Subcutaneous adipose tissue (tissue), 4 donors: ENCODE measurements around the gene CCL2. TPM values are rescaled to one million over a fixed set of nuclear protein-coding genes. Genes with fewer than 3 reads are reported as not detected.

Experiments used
- total RNA-seq, 4 donors: library from RNA; depleted of rRNA; stranded (reverse); fragments of >200 nt; gene quantifications; one replicate each; pipeline ENCODE4 v1.1.0, GENCODE V29; 2016
- TF ChIP-seq, protein P1 (sequence below): fragments of 450-650 bp; IDR thresholded peaks from one replicate; pipeline ENCODE4 v1.5.1; 2016; ENCODE audit warnings: low read depth, mild to moderate bottlenecking, control low read depth, antibody characterized with exemption, moderate library complexity

CCL2 gene
- total RNA-seq, 4 donors from 2014 or later: 7.9 to 24.3 (median 24.1) TPM; not detected in 1

GRCh38 chr17:34303606-34304005 lies 48.5 kb downstream of the CCL2 start:
- TF ChIP-seq, protein P1, sequence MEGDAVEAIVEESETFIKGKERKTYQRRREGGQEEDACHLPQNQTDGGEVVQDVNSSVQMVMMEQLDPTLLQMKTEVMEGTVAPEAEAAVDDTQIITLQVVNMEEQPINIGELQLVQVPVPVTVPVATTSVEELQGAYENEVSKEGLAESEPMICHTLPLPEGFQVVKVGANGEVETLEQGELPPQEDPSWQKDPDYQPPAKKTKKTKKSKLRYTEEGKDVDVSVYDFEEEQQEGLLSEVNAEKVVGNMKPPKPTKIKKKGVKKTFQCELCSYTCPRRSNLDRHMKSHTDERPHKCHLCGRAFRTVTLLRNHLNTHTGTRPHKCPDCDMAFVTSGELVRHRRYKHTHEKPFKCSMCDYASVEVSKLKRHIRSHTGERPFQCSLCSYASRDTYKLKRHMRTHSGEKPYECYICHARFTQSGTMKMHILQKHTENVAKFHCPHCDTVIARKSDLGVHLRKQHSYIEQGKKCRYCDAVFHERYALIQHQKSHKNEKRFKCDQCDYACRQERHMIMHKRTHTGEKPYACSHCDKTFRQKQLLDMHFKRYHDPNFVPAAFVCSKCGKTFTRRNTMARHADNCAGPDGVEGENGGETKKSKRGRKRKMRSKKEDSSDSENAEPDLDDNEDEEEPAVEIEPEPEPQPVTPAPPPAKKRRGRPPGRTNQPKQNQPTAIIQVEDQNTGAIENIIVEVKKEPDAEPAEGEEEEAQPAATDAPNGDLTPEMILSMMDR: no peak

DNA sequence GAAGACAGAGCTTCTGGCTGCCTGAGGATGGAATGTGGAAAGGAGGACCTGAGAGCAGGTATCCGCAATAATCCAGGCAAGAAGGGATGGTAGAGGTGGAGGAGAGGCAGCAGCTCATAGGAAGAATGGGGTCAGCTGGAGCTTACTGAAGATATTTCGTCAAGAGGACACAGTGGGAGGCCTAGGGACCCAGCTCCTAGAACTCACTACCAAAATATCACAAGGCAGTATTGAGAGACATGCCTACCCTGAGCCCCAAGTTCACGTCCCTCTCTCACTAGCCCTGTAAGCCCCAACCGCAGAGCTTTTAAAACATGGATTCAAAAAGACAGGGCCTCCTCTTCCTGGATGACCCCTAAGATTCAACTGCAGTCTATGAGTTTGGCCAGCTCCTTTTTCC lies 50.0 kb downstream of the CCL2 start:
- TF ChIP-seq, protein P1: no peak

DNA sequence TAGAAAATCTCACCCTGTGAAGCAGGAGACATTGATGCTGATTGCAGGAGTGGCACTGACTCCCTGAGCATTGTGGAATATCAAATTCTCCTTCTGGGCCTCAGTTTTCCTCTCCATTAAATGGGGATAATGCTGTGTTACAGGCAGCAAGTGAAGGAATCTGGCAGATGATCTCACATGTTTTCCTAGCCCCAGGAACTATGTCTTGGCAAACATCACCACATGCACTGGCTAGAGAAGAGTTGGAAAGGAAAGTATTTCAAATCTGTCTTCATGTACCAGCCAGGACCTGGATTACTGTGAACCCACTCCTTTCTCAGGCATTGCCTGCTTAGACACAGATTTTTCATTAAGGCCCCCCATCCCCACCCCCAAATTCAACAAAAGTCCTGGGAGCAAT lies 50.5 kb downstream of the CCL2 start:
- TF ChIP-seq, protein P1: no peak

DNA sequence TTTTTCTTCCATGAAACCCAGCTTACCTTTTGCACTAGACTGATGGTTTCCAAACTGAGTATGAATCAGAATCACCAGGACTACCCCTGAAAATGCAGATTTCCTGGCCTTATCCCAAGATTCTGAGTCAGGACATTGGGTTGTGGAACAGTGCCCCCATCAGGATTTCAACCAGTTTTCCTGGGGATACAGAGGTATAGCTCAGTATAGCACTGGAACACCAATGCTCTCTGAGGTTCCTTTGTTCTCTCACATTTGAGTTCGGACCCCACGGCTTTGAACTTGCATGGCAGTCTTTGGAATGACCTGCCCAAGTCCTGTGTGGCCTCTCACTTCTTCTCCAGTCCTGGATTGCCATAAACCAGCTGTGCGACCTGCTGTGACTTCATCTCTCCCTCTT lies 51.4 kb downstream of the CCL2 start:
- TF ChIP-seq, protein P1: no peak

Other genes with a start within 250 kb of the CCL2 start
- 1 to 10 TPM in 1 of 4 donors, under 1 TPM in 1, not detected in 2; 0.66 to 9.5 TPM for gene CCL7, start 14.9 kb downstream of the CCL2 start, total RNA-seq
- not detected for gene CCL11, start 30.5 kb downstream of the CCL2 start, total RNA-seq
- gene CCL8, start 64.2 kb downstream of the CCL2 start, total RNA-seq: under 1 TPM in 3 of 4 donors, not detected in 1; 0.44 to 0.98 (median 0.85) TPM
- 10 to 100 TPM in 1 of 4 donors, 1 to 10 TPM in 2, not detected in 1; 1.8 to 15.0 (median 2.3) TPM for gene CCL13, start 101.2 kb downstream of the CCL2 start, total RNA-seq
- not detected for gene CCL1, start 107.9 kb downstream of the CCL2 start, total RNA-seq